Astrocyte (in vitro differentiated cells and primary cell): ENCODE results near the gene PI4K2A. TPM values are rescaled to one million over a fixed set of nuclear protein-coding genes. Genes with fewer than 3 reads are reported as not detected.

Source experiments
- DNase-seq: peaks from one replicate; pipeline ENCODE4 v3.0.0-alpha.2; 2010; ENCODE audit warnings: low read depth
- FAIRE-seq: peaks from 2 replicates; lab custom pipeline; 2011; peaks lifted over from hg19 to GRCh38; lab: Jason Lieb, UNC
- H2AFZ ChIP-seq: 2 replicates; pipeline ENCODE4 v1.6.0; 2012; ENCODE audit warnings: low read depth, low read length, inconsistent platforms
- H3K27ac ChIP-seq: 2 replicates; pipeline ENCODE4 v1.5.1; 2011; ENCODE audit warnings: low read depth, low read length, inconsistent platforms
- H3K27me3 ChIP-seq: 2 replicates; pipeline ENCODE4 v1.6.0; 2011; ENCODE audit warnings: low read length, inconsistent platforms; ENCODE audit not compliant: insufficient read depth
- H3K36me3 ChIP-seq: 2 replicates; pipeline ENCODE4 v1.5.1; 2011; ENCODE audit warnings: low read length, inconsistent platforms; ENCODE audit not compliant: insufficient read depth
- H3K4me1 ChIP-seq: 2 replicates; pipeline ENCODE4 v1.5.1; 2011; ENCODE audit warnings: low read length, inconsistent platforms; ENCODE audit not compliant: insufficient read depth
- H3K4me2 ChIP-seq: 2 replicates; pipeline ENCODE4 v1.6.0; 2012; ENCODE audit warnings: low read length, inconsistent platforms
- H3K4me3 ChIP-seq: 2 replicates; pipeline ENCODE4 v1.5.1; 2011; ENCODE audit warnings: low read depth, mild to moderate bottlenecking, low read length, inconsistent platforms; ENCODE audit not compliant: insufficient read depth
- H3K79me2 ChIP-seq: 2 replicates; pipeline ENCODE4 v1.6.0; 2012; ENCODE audit warnings: mild to moderate bottlenecking, low read length, inconsistent platforms; ENCODE audit not compliant: insufficient read depth
- H3K9ac ChIP-seq: 2 replicates; pipeline ENCODE4 v1.6.0; 2012; ENCODE audit warnings: mild to moderate bottlenecking, low read length, inconsistent platforms
- H3K9me3 ChIP-seq: 2 replicates; pipeline ENCODE4 v1.5.1; 2012; ENCODE audit warnings: low read depth, mild to moderate bottlenecking, low read length, inconsistent platforms; ENCODE audit not compliant: insufficient read depth
- H4K20me1 ChIP-seq: 2 replicates; pipeline ENCODE4 v1.6.0; 2012; ENCODE audit warnings: low read length, inconsistent platforms; ENCODE audit not compliant: insufficient read depth
- H3K27ac Mint-ChIP-seq: one replicate; pipeline ENCODE4 v1.8.0; 2021; ENCODE audit warnings: mild to moderate bottlenecking, mixed read lengths; ENCODE audit not compliant: unreplicated experiment
- H3K27me3 Mint-ChIP-seq: one replicate; pipeline ENCODE4 v1.8.0; 2021; ENCODE audit warnings: low read depth, mixed read lengths; ENCODE audit not compliant: unreplicated experiment
- H3K36me3 Mint-ChIP-seq: one replicate; pipeline ENCODE4 v1.8.0; 2021; ENCODE audit warnings: low read depth, mixed read lengths; ENCODE audit not compliant: unreplicated experiment
- H3K4me1 Mint-ChIP-seq: one replicate; pipeline ENCODE4 v1.8.0; 2021; ENCODE audit warnings: low read depth, mixed read lengths; ENCODE audit not compliant: unreplicated experiment
- H3K4me3 Mint-ChIP-seq: one replicate; pipeline ENCODE4 v1.8.0; 2021; ENCODE audit warnings: mild to moderate bottlenecking, moderate library complexity, mixed read lengths; ENCODE audit not compliant: unreplicated experiment
- H3K9me3 Mint-ChIP-seq: one replicate; pipeline ENCODE4 v1.8.0; 2021; ENCODE audit warnings: mild to moderate bottlenecking, mixed read lengths; ENCODE audit not compliant: unreplicated experiment
- CTCF ChIP-seq: IDR thresholded peaks from 2 replicates; pipeline ENCODE4 v1.5.1; 2011; ENCODE audit warnings: low read depth, mild to moderate bottlenecking, inconsistent platforms, low read length, moderate library complexity; ENCODE audit not compliant: insufficient read depth
- EZH2 ChIP-seq: IDR thresholded peaks from 2 replicates; pipeline ENCODE4 v1.6.1; 2012; ENCODE audit warnings: mild to moderate bottlenecking, low read length, inconsistent platforms; ENCODE audit not compliant: insufficient read depth
- total RNA-seq: library from RNA; stranded (reverse); gene quantifications from 2 replicates; pipeline ENCODE4 v1.2.1, GENCODE V29; 2021

PI4K2A gene
- total RNA-seq, 1 donor from 2014 or later = 37.8 TPM

DNA sequence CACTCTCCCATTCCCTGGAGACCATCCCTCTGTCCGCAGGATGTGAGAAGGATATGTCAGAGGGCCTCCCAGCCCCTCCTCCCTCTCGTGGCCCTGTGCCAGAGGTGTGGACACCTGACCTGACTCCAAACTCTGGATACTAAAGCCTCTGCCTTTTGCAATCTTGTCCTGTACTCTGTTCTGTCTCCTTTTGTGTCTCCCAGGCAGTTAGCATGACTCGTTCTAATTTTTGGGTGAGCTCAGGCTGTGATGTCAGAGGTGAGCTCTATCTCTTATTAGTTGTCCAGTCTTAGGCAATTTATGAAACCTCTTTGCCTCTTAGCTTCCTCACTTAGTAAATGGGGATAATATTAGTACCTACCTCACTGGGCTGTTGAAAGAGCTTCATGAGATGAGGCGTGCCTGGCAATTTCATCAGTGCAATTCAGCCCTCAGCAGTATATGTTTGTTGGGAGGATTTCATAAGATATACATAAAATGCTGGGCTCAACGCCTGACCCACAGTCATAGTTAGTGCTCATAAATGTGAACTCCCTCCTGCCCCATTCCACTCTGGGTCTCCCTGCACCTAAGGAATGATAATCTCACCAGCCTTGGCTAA, 84.0 kb downstream of the PI4K2A start:
- Histone ChIP-seq H3K4me1 (peaks cover 4% of the 10 kb centered on the region), H4K20me1 (peaks cover 3% of the 10 kb centered on the region), H3K9ac (no peak overlapping the region), H3K4me3 (no peak overlapping the region), H3K4me2 (no peak overlapping the region), H2AFZ (no peak overlapping the region), H3K79me2 (no peaks in the 10 kb centered on the region), H3K27me3 (no peaks in the 10 kb centered on the region), H3K9me3 (no peaks in the 10 kb centered on the region), H3K27ac (no peak overlapping the region), H3K36me3 (no peaks in the 10 kb centered on the region)
- no peak overlapping the region for H3K27ac Mint-ChIP-seq
- H3K4me1 Mint-ChIP-seq = peaks cover 8% of the 10 kb centered on the region
- H3K36me3 Mint-ChIP-seq = peaks cover 14% of the 10 kb centered on the region
- H3K27me3 Mint-ChIP-seq = no peaks in the 10 kb centered on the region
- TF ChIP-seq EZH2 = no peak
- no peak for TF ChIP-seq CTCF
- H3K9me3 Mint-ChIP-seq = no peaks in the 10 kb centered on the region
- FAIRE-seq = no peak
- DNase-seq = no peak
- no peak overlapping the region for H3K4me3 Mint-ChIP-seq

Other genes starting within 250 kb of the PI4K2A start
- gene RRP12, start 239.3 kb upstream of the PI4K2A start, total RNA-seq = 45.0 and 52.1 TPM in 2 replicates
- gene PGAM1, start 214.5 kb upstream of the PI4K2A start, total RNA-seq = 706 and 719 TPM in 2 replicates
- 37.9 and 38.6 TPM in 2 replicates for gene EXOSC1, start 194.7 kb upstream of the PI4K2A start, total RNA-seq
- 51.1 and 53.5 TPM in 2 replicates for gene ZDHHC16, start 194.5 kb upstream of the PI4K2A start, total RNA-seq
- gene MMS19, start 142.2 kb upstream of the PI4K2A start, total RNA-seq = 84.4 and 97.2 TPM in 2 replicates
- gene UBTD1, start 141.7 kb upstream of the PI4K2A start, total RNA-seq = 73.1 and 81.9 TPM in 2 replicates
- gene ANKRD2, start 67.9 kb upstream of the PI4K2A start, total RNA-seq = 0.22 and 0.36 TPM in 2 replicates
- 0.23 and 0.31 TPM in 2 replicates for gene HOGA1, start 56.3 kb upstream of the PI4K2A start, total RNA-seq
- not detected in 2 replicates for gene C10orf62, start 51.0 kb upstream of the PI4K2A start, total RNA-seq
- gene MORN4, start 7.2 kb upstream of the PI4K2A start, total RNA-seq = 15.8 and 16.2 TPM in 2 replicates
- gene AVPI1, start 46.6 kb downstream of the PI4K2A start, total RNA-seq = 5.0 and 5.6 TPM in 2 replicates
- gene MARVELD1, start 73.1 kb downstream of the PI4K2A start, total RNA-seq = 69.7 and 79.2 TPM in 2 replicates
- gene ZFYVE27, start 96.5 kb downstream of the PI4K2A start, total RNA-seq = 31.3 and 32.8 TPM in 2 replicates
- 0.14 and 0.16 TPM in 2 replicates for gene SFRP5, start 131.3 kb downstream of the PI4K2A start, total RNA-seq
- 0.16 TPM in 1 of 2 replicates, not detected in the other for gene GOLGA7B, start 209.2 kb downstream of the PI4K2A start, total RNA-seq